Measurements from ENCODE around the gene STPG4. TPM values are rescaled to one million over a fixed set of nuclear protein-coding genes. Genes with fewer than 3 reads are reported as not detected.
A peak's percentile ranks its signal among the peaks of the same experiment; 100 is the strongest.
"Not testable (repeated sequence)": the region's sequence is repeated elsewhere in the genome, so short reads cannot be mapped to it uniquely, and the experiment has no call there.

The STPG4 gene, protein sequence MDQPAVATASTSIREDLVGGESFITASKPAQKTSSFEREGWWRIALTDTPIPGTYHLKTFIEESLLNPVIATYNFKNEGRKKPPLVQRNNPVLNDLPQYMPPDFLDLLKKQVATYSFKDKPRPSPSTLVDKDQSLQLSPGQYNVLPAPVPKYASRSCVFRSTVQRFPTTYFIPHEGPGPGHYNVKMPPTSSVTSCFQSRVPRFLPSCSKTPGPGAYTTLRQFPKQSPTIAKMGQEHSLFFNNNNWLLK
- not detected for total RNA-seq

DNA sequence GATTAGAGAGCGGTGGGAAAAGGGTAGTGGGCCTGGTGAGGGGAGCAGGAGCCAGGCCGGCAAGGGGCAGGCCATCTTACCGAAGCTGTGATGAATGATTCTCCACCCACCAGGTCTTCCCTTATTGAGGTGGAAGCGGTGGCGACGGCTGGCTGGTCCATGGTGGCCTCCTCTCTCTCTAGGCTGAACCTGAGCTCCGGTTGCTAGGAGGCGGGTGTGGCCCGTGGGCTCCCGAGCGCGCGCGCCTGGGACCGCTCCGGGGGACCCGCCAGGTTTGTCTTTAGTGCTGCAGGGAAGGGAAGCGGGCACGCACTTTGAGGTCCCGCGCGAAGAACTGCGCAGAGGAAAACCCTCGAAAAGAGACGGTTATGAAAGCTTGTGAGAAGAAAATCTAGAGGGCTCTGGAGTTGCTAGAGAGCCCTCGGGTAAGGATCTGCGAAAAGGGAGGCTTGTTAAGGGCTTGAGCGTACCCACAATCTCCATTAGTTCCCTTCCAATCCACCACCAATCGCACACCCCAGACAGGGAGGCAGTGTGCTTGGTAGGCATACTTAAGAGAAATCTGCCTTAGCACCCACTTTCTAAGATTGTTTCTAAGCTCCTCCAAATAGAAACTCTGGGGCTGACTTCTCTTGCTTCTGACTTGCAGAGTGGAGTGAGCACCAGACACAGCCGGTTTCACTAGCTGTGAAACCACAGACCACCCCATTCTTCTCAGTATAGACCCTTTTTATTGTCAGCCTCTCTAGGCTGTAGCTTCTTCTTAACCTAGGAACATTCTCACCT is at the start of gene STPG4:
Gene STPG4 (minus strand): TSS at position 218 of the 786 bp plus-strand sequence. CDS start 57 bp downstream, at position 161.
- no peak for DNase-seq

DNA sequence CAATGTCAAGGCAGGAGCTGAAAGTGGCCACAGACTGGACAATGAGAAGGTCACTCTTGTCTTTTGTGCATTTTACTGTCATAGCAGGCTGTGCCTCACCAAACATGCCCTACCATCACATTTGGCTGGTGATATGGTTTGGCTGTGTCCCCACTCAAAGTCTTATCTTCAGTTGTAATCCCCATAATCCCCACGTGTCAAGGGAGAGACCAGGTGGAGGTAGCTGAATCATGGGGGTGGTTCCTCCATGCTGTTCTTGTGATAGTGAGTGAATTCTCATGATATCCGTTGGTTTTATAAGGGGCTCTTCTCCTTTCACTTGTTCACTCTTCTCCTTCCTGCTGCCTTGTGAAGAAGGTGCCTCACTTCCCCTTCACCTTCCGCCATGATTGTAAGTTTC is 49.6 kb upstream of the STPG4 start:
- no peak for DNase-seq

DNA sequence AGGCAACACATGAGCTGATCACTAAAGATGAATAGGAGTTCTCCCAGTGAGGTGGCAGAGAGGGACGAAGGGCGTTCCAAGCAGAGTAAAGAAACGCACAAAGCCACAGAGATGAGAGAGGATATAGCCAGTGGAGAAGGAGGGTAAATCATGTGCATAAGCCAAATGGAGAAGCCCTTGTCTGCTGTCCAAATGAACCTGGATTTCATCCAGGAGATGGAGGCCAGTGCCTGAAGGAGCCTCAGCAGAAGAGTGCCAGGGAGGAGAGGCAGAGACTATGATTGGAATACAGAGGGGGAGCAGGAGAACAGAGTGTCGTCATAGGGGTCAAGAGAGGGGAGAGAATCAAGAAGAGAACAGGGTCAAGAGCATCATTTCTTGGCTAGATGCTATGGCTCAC is 48.9 kb upstream of the STPG4 start:
- DNase-seq = no peak

DNA sequence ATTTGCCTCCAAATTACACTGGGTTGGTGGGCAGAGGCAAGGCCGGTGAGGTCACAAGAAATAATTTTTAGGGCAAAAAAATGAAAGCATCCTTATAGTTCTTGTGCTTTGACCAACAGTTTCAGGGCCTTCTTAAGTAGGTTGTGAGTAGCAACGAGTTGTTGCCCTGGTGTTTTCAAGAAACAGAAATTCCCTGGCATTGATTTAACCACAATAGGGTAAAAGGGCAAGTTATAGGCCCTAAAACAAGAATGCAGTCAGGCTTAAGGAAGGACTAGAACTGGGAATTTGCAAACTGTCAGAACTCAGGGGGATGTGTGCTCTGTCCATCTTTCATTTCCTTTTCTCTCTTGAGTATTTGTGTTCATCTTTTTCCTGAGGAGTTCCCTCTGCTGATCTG is 46.1 kb upstream of the STPG4 start:
- DNase-seq = no peak

DNA sequence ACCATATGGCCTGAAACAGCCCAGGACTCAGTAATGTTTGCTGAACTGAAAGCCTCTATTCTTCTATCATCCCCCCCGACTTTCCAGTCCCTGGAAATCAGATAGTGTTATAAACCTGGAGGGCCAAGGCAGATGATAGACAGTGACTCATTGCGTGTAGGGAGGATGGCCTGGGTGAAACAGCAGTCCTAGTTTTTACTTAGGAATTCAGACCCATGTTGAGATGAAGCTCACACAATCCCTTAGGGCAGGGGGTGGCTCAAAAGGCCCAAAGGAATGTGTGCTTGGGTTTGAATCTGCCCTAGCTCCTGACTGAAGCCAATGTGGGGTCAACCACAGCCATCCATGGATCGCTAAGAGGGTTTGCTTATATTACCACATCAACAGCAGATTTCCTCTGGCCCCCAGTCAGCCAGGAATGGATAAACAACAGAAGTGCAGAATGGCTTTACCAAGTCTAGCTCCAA is 43.9 kb upstream of the STPG4 start:
- no peak for DNase-seq

DNA sequence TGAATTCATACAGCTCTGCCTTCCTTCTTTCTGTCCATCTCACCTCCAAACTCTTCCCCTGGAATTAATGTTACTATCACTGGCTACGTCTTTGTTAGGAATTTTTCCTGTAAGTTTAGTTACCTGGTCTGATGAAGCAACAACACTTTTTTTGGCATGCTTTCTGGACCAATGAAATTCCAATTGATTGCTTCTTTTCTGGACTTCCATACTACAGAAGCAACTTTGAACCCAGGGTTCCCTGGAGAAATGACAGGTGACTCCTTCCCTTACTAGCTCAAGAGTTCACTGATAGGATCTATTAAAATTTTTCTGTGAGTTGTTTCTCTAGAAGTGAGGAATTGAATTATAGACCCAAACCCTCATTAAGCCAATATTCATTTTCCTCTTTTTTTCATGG is 41.4 kb upstream of the STPG4 start:
- no peak for DNase-seq

DNA sequence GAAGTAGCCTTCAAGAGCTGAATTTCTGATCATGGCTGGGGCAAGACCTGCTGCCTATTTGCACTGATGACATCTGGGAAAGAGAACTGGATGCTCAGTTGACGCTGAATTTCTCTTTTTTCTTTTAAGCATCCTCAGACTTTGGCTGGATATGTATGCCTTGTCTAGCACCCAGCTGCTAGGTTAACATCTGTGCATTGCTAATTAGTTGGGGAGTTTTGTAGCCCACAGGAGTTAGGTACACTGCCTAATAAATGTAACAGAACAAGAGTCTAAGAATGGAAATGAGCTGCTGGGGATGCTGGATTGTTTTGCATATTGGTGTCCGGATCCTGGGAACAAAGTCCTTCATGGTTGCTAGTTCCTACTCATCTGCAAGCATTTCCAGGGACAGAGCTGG is 40.9 kb upstream of the STPG4 start:
- no peak for DNase-seq

DNA sequence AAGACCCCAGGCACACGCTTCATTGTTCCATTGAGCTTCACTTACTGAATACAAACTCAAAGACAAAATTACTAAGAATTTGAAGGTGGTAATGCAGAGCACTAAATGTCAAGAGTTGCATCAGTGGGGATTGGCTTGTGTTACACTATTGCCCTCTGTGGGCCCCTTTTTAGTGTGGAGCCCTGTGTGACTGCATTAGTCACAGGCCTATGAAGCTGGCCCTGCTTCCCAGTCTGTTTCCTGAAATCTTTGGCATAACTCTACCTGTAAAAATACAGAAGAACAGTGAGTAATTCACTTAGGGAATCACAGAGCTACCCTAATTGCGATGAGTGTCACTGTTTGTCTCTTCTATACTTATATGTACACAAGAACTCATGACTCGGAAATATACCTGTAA is 40.0 kb upstream of the STPG4 start:
- no peak for DNase-seq

DNA sequence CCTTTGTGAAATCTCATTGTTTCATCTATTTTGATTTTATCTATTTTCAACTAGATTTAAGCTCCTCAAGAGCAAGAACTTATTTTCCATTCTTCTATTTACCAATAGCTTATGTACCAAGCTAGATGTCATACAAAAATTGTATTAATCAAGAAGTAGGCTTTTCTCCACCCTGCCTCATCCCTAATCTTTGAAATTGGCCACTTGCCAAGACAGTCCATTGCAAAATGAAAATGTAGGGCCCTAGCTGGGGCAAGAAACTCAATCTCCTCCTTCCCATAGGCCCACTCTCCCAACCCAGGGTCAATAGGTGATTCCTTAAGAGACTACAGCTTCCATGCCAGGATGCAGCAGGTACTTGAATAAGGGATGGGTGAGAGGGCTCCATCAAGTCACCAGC is 39.3 kb upstream of the STPG4 start:
- no peak for DNase-seq

DNA sequence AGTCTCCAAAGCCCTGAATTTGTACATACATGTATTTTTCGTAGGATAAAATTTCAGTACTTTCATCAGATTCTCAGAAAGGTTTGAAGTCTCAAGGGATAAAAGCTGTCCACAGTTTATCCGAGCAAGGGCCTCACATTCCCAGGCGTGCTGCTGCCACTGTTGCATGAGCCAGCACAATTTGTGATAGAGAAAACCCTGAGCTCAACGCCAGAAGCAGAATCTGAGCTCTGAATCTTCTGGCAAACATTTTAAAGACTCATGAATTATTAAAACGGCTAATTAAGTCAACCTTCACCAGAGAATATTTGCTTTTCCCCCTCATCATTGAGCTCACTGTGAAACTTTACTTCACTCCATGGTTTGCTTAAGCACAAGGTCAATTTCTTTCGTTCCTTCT is 38.5 kb upstream of the STPG4 start:
- no peak for DNase-seq

DNA sequence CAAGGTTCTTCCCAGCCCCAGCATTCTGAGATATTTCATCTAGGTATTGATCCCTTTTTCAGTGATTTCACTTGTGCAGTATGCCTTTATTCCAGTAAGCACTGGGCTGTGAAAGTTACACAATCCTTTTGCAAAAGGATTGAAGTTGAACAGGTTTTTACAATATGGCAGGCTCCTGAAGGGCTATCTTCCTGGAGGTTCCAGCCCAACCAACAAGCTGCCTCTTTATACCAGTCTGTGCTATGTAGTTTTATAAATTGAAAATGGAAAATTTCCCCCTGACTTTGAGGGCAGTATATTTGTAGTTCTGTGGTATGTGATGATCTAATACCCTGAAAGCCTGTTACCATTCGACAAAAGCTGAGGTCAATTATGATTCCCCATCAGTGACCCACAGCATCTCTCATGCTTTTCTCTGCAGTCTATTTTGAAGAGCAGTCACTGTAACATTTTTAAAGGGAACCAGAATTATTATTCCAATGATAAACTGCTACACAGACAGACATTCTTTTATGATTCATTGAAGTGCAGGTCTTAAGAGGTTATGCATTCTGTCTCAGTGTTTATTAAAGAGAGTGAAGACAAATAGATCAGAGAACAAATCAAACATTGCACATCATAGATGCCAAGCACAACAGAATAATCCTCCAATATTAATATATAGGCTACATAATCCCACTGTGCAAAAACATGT is 35.2 kb upstream of the STPG4 start:
- no peak for DNase-seq

DNA sequence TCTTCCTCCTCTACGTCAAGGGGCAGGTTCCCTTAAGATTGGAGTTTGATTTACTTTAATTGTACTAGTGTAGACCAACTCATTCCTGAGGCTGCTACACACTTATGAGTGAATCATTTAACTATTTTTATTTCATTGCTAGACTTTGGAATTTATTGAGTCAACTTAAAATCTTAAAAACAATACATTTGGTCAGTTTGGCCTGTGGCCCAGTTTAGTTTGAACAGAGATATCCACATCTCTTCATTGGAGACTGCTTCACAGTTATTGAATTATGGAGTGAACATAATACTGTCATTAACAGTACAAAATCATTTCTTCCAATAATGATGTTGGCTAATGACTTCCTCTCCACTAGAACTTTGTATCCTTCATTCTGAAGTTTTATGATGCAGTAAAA is 34.5 kb upstream of the STPG4 start:
- no peak for DNase-seq

DNA sequence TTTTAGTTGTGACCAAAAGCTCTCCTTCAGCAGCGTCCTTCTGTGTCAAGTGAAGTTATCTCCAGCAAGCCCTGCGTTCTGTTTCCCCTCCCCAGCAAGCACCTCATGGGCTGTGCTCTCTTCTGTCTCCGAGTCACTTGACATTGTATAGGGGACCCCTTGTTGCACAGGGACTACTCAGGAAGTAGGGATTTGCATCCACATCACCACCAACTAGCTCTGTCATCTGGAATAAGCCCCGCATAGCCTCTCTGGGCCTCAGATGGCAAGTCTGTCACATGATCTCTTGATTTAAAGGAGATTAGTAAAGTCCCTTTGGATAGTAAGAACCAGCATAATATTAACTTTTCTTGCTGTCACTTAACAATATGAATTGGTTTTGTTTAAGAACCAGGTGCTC is 32.0 kb upstream of the STPG4 start:
- DNase-seq = no peak

DNA sequence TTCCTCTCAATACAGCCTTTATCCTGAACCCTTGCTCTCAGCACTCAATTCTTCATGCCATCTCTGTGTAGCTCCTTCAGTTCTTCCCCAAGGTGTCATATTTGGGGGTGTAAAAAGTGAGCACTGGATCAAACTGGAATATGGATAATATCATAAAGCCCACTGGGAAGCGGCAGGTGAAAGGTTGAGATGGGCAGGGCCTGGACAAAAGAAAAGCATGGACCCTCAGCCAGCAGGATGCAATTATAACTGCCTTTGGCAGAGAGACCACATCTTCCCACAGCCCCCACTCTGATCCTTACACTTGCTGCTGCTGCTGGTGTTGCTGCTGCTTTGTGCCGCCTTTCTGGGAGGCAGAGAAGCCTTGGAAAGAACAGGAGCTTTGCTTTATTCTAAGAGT is 31.2 kb upstream of the STPG4 start:
- DNase-seq = no peak

DNA sequence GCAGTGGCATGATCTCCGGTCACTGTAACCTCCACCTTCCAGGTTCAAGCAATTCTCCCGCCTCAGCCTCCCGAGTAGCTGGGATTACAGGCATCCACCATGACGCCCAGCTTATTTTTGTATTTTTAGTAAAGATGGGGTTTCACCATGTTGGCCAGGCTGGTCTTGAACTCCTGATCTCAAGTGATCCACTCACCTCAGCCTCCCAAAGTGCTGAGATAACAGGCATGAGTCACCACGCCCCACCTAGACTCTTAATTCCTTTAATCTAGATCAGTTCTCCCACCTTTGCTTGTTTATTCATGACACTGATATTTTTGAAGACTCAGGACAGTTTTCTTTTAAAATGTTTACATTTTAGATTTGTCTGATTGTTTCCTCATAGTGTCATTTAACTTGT is 30.0 kb upstream of the STPG4 start:
- not testable (repeated sequence) for DNase-seq

DNA sequence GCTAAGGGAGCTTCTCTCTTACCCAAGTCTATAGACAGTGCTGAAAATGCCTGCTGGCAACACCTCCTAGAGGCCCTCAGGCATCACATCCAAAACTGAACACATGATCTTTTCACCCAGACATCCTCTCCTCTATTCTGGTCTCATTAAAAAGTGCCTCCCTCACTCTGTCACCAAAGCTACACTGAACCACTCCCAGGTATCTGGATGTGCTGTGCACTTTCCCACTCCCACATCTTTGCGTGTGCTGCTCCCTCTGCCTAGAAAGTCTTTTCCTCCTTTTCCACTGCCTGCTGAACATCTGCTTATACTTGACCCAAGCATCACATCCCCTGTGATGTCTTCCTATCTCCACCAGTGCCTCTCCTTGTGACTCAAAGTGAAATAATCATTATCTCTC is 26.1 kb upstream of the STPG4 start:
- no peak for DNase-seq

DNA sequence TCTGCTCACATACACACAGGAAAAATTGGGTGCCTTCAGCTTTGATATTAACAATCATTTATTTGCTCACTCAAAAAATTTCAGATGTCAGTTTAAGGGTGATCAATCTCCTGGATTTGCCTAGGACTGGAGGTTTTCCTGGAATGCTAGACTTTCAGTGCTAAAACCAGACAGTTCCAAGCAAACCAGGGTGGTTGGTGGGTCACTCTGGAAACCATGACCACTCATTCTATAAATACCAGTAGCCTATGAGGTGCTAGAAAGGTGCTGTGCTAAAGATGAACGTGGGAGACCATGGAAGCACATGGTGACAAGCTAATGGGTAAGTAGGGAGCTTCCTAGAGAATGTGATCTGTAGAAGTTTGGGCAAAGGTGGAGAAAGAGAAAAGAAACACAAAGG is 25.4 kb upstream of the STPG4 start:
- DNase-seq = no peak

DNA sequence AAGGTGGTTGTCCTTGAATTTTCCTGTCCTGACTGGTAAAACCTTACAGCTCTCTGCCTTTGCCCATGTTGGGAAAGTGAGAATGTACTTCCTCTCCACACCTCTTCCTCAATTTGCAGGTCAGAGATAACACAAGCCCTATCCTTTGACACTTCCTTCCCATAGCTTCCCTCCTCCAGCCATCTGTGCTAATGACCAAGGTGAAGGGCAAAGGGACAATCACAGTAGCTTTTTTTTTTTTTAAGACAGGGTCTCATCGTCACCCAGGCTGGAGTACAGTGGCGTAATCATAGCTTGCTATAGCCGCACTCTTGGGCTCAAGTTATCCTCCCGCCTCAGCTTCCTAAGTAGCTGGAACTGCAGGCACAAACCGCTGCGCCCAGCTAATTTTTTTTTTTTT is 24.3 kb upstream of the STPG4 start:
- DNase-seq = no peak

DNA sequence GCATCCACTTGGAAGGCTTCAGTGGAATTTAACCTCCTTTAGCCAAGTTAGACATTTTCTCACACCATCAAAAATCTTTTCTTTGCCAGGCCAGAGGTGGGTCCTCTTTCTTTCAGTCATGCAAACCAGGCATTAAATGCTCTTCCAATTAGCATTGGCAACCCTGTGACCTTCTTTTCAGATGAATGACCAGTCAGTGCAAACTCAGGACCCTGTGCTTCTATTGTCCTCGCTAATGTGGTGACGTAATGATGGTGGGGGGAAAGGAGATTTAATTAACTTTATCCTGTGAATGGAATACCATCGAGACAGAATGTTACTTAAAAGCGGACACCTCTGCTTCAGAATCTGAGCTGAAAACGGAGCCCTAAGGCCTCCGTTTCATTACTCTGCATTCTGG is 23.2 kb upstream of the STPG4 start:
- no peak for DNase-seq

DNA sequence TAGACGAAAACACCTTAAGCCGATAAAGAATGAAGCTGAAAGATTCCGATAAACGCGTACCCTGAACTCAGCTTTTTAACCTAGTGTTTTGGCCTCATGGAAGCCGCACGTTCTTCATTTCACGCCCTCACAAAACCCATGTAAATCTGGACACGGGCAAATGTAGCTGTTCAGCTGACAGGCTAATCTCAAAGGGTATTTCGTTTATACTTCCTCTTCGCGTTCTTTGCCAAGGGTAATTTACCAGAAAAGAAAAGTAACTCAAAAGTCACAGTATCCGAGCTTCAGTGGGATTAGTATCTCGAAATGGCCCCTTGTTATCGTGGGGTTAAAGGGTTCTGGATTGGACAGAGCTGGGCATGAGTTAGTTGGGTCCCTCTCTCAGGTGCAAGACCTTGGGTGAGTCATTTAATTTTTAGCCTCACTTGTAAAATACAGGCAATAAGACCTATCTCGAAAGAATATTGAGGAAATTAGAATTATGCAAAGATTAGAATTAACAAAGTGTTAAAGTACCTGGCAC is 22.0 kb upstream of the STPG4 start:
- DNase-seq = no peak

DNA sequence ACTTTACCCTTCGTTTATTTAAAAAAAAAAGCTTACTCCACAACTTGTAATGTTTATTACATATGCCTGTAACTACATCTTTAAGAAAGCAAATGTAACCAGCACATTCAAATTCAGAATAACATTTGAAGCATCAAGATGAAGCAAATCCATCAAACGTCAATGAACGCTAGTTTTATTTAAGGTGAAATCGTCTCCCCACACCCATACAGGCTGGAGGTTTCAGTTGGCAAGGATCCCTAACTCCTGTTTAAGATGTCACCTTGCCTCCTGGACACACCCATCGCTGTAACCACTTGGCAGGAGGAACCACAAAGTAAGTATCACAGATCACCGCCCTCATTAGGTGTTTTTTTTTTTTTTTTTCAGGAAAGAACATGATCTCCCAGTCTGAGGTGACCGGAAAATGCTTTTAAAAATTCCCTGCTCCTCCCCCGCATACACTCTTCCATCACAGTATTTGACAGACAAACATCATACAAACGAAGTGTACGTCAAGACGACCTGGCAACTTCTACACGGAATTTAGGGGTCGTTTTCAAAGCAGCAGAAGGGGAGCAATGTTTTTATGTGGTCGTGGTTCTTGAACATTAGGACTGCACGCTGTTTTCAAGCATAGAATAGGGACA is 19.7 kb upstream of the STPG4 start:
- peak; percentile 36 for DNase-seq

DNA sequence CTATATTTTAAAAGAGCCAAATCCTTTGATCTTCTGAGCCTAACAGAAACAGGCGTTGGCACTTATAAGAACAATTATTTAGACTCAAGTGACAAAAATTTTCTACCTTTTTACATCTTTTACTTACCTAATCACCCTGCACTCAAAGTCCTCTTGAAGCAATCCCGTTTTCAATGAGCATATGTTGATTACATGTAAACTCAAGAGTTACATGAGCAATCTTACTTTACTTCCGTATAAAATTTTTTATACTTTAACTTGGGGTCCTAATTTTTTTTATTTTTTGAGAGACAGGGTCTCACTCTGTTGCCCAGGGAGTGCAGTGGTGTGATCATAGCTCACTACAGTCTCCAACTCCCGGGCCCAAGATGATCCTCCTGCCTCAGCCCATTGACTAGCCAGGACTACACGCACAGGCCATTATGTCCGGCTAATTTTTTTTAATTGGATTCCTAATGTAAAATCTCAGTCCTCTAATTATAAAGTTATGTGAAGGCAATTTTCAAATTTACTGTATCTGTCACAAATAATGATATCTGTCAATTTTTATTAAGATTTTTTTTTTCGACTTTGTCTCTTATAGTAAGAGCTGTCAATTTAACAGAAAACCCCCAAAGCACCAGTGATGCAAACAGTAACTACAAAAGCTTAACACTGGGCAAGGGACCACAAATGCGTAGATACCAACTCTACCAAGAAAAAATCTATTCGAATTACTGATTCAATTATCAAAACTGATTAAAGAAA is 19.1 kb upstream of the STPG4 start:
- no peak for DNase-seq

Data from effector CD4-positive, alpha-beta T cell (primary cell).